ENCODE results near the gene NCOA3.

NCOA3 gene

GRCh38 chr20:47670913-47671312 lies 169.2 kb downstream of the NCOA3 start:
- Histone ChIP-seq H2AFZ (ENCODE audit: low read depth) (no peak overlapping the region), H3K27ac (no peak overlapping the region), H3K9ac (no peak overlapping the region), H4K20me1 (ENCODE audit: insufficient read depth) (no peaks in the 10 kb centered on the region), H3K36me3 (ENCODE audit: insufficient read depth) (no peaks in the 10 kb centered on the region), H3K79me2 (ENCODE audit: insufficient read depth, low read depth) (no peaks in the 10 kb centered on the region), H3K4me1 (ENCODE audit: low read depth, poor library complexity, severe bottlenecking) (no peaks in the 10 kb centered on the region), H3K27me3 (ENCODE audit: insufficient read depth, low read depth) (peaks cover 44% of the 10 kb centered on the region), H3K4me3 (IDR thresholded peaks at IDR 0.05; ENCODE audit: insufficient read depth, low read depth, low read length) (no peak overlapping the region), H3K4me2 (no peak overlapping the region)
- TF ChIP-seq CTCF (conservative IDR thresholded peaks at IDR 0.05; ENCODE audit: low read depth, low read length), result no peak

GRCh38 chr20:47672166-47672565 lies 170.5 kb downstream of the NCOA3 start:
- no peak overlapping the region for H3K27ac ChIP-seq
- H3K9ac ChIP-seq, result no peak overlapping the region
- H3K4me3 ChIP-seq (IDR thresholded peaks at IDR 0.05; ENCODE audit: insufficient read depth, low read depth, low read length), result no peak overlapping the region
- H3K27me3 ChIP-seq (ENCODE audit: insufficient read depth, low read depth), result peaks cover 56% of the 10 kb centered on the region
- no peaks in the 10 kb centered on the region for H3K79me2 ChIP-seq (ENCODE audit: insufficient read depth, low read depth)
- no peaks in the 10 kb centered on the region for H3K36me3 ChIP-seq (ENCODE audit: insufficient read depth)
- no peaks in the 10 kb centered on the region for H3K4me1 ChIP-seq (ENCODE audit: low read depth, poor library complexity, severe bottlenecking)
- no peaks in the 10 kb centered on the region for H4K20me1 ChIP-seq (ENCODE audit: insufficient read depth)
- TF ChIP-seq CTCF (conservative IDR thresholded peaks at IDR 0.05; ENCODE audit: low read depth, low read length), result no peak
- no peak overlapping the region for H2AFZ ChIP-seq (ENCODE audit: low read depth)
- H3K4me2 ChIP-seq, result no peak overlapping the region

GRCh38 chr20:47672886-47673670 lies 171.4 kb downstream of the NCOA3 start:
- no peaks in the 10 kb centered on the region for H3K4me1 ChIP-seq (ENCODE audit: low read depth, poor library complexity, severe bottlenecking)
- no peaks in the 10 kb centered on the region for H4K20me1 ChIP-seq (ENCODE audit: insufficient read depth)

GRCh38 chr20:47673671-47673955 lies 171.9 kb downstream of the NCOA3 start:
- H2AFZ ChIP-seq (ENCODE audit: low read depth), result no peak overlapping the region
- peaks cover 61% of the 10 kb centered on the region for H3K27me3 ChIP-seq (ENCODE audit: insufficient read depth, low read depth)
- H3K79me2 ChIP-seq (ENCODE audit: insufficient read depth, low read depth), result no peaks in the 10 kb centered on the region
- H4K20me1 ChIP-seq (ENCODE audit: insufficient read depth), result no peaks in the 10 kb centered on the region
- H3K4me1 ChIP-seq (ENCODE audit: low read depth, poor library complexity, severe bottlenecking), result no peaks in the 10 kb centered on the region
- H3K9ac ChIP-seq, result no peak overlapping the region
- H3K36me3 ChIP-seq (ENCODE audit: insufficient read depth), result no peaks in the 10 kb centered on the region
- no peak overlapping the region for H3K27ac ChIP-seq
- H3K4me3 ChIP-seq (IDR thresholded peaks at IDR 0.05; ENCODE audit: insufficient read depth, low read depth, low read length), result no peak overlapping the region
- TF ChIP-seq CTCF (conservative IDR thresholded peaks at IDR 0.05; ENCODE audit: low read depth, low read length), result no peak
- H3K4me2 ChIP-seq, result no peak overlapping the region

More at GRCh38 chr20:47672886-47673670, 171.4 kb downstream of the NCOA3 start:
- no peaks in the 10 kb centered on the region for H3K36me3 ChIP-seq (ENCODE audit: insufficient read depth)
- peaks cover 58% of the 10 kb centered on the region for H3K27me3 ChIP-seq (ENCODE audit: insufficient read depth, low read depth)
- no peak overlapping the region for H3K27ac ChIP-seq
- no peak overlapping the region for H3K4me2 ChIP-seq
- TF ChIP-seq CTCF (conservative IDR thresholded peaks at IDR 0.05; ENCODE audit: low read depth, low read length), result no peak
- no peak overlapping the region for H2AFZ ChIP-seq (ENCODE audit: low read depth)
- H3K4me3 ChIP-seq (IDR thresholded peaks at IDR 0.05; ENCODE audit: insufficient read depth, low read depth, low read length), result no peak overlapping the region
- H3K79me2 ChIP-seq (ENCODE audit: insufficient read depth, low read depth), result no peaks in the 10 kb centered on the region
- H3K9ac ChIP-seq, result no peak overlapping the region
